IPS-11a (cell line): ENCODE data around the gene AGAP2.

ENCODE experiments used
- H3K4me3 ChIP-seq: one replicate; pipeline ENCODE4 v1.5.1; 2013; ENCODE audit warnings: low read depth, low read length, control low read depth

The AGAP2 gene

DNA sequence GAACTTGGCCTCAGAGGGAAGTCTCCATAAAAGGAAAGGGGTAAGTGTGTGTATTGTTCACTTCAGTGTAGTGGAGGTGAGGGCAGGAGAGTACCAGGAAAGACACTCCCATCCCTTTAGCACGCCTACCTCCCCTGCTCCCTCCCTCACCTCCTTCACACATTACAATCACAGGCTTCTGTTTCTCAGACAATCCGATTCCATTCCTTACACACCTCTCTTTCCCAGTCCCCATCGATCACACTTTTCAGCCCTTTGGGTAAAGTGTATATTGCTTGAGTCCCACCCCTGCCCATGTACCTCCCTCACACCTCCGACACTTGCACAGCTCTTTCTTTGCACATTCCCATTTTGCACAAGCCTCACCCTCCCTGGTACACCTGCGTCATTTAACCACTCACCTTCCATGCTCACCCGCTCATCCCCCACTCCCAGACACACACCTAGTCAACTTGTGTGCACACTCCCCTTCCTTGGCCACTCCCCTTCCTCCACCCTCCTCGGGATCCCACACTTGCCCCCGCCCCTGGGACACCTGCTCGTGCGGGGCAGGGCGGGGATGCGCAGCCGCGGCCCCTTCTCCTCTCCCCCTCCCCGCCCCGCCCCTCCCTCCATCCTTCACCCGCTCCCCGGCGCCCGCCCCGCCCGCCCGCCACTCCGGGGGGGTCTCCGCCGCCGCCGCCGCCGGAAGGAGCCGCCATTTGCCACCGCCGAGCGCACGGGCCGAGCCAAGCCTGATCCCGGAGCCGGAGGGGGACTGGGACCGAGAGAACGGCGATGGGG, 16.1 kb upstream of the AGAP2 start, which contains the start of gene MARCHF9:
MARCHF9 (plus strand) TSS at position 693 of the 783 bp plus-strand sequence. CDS start 426 bp downstream, outside the sequence.
- peak within 1 kb of the TSS; percentile 83 for H3K4me3 ChIP-seq

DNA sequence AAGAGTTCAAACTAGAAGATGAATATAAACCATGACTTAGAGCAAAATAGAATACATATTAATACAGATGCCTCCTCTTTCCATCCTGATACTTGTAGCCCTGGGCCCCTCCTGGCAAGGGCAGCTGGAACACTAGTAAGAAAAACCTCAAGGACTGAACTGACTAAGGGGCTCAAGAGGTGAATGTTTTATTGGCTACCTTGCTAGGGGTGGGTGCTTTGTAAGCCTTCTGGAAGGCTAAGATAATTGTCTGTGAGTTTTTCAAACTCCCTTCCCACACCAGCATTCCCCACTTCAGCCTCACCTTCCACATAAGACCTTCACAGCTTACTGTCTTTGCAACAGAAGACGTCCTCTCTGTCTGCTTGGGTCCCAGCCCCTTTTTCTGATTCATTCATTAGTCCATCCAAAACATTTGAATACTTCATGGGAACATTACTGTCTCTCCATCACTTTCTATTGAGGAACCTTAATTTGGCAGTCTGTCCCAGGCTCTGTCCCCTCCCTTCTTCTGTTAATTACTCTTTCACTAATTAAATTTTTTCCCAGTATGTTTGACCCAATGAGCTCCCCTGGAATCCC, 15.3 kb upstream of the AGAP2 start:
- no peak overlapping the region for H3K4me3 ChIP-seq

DNA sequence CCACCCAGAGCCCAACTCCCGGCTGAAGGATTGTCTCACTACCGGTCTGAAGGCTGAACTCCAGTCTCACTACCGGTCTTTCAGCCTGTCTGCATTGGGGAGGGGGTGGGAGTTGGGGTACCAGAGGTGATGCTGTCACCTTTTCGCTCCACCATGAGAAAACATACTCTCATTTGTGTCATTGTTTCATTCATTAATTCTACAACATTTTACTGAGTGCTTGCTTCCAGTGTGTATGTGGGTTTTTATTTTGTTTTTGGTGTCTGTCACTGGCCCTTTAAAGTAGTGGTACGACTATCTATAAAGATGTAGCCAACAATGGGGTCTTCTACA, 14.1 kb upstream of the AGAP2 start:
- H3K4me3 ChIP-seq, result peak overlapping the region; percentile 13

DNA sequence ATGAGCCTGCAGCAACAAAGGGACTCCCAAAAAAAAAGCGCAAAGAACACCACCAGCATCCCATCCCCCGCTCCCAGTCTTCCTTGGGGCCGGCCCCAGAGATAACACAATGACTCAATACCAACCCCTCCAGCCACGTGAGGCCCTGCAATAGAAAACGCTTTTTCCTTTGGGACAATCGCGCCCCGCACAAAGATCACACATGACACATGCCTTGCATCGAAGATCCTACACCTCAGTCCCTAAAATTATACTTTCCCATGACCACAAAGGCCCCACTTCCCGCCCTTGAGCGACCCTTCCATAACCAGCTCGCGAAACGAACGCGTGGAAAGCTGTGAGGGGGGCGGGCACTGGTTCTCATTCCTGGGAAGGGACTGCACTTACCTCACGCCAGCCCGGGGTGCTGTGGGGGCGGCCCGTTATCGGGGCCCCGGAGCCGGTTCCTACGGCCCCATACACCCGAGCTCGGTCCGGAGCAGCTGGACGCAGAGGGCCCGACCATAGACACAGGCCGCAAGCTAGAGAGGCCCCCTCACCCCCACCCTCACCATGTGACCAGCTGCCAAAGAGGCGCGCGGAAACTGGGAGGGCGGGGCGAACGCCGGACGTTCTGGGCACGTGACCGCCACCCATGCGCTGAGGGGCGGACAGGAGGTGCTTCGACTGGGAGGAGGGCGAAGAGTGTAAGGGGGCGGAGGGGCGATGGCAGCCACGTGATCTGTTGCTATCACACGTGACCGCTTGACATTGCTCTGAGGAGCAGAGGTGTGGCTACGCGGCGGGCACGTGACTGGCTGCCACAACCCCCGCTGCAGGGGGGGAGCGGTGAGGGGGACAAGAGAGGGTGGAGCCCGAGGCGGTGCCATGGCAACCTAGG, 13.5 kb upstream of the AGAP2 start, which contains the start of gene CDK4:
CDK4 (minus strand) TSS at position 523 of the 880 bp plus-strand sequence. CDS start 593 bp downstream, outside the sequence.
- H3K4me3 ChIP-seq, result peak within 1 kb of the TSS; percentile 93

DNA sequence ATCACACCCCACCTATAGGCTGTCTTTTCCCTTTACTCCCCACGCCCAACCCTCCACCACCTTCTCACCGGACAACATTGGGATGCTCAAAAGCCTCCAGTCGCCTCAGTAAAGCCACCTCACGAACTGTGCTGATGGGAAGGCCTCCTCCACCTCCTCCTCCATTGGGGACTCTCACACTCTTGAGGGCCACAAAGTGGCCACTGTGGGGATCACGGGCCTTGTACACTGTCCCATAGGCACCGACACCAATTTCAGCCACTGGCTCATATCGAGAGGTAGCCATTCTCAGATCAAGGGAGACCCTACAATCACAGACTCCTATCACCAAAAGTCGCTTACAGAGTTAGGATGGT, 12.9 kb upstream of the AGAP2 start:
- peak overlapping the region; percentile 93 for H3K4me3 ChIP-seq

DNA sequence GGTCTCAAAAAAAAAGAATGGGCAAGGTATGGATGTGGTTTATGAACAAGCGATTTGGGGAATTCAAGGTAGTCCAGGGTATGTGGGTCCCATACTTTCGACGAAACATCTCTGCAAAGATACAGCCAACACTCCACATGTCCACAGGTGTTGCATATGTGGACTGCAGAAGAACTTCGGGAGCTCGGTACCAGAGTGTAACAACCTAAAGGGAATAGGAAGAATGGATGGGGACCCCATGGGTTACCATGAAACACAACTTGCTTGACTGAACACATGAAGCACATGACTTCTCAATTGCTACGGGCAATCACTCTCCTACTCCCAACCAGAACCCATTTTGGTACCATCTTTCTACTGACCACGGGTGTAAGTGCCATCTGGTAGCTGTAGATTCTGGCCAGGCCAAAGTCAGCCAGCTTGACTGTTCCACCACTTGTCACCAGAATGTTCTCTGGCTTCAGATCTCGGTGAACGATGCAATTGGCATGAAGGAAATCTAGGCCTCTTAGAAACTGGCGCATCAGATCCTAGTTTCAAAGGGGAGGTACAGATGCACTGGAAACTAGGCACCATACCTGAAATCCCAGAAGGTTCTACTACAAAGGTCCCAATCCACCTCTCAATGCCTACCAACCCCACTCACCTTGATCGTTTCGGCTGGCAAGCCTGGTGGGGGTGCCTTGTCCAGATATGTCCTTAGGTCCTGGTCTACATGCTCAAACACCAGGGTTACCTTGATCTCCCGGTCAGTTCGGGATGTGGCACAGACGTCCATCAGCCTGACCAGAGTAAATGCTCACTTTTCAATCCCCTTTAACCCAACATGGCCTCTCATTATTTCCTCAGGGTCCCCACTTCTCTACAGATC, 12.3 kb upstream of the AGAP2 start:
- peak overlapping the region; percentile 93 for H3K4me3 ChIP-seq

DNA sequence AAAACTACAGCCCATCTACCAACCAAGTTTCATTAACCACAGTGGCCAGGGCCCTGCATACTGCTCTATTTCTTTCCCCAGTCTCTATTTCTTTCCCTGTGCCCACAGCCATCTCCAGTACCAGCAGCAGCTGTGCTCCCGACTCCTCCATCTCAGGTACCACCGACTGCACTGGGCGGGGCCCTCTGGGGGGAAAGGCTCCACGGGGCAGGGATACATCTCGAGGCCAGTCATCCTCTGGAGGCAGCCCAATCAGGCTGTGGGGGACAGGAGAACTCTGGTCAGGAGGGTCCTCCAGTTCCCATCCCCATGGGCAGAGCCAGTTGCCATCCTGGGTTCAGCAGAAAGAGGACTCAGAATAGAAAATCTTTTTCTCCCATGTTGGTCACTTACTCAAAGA, 10.5 kb upstream of the AGAP2 start:
- no peak overlapping the region for H3K4me3 ChIP-seq

DNA sequence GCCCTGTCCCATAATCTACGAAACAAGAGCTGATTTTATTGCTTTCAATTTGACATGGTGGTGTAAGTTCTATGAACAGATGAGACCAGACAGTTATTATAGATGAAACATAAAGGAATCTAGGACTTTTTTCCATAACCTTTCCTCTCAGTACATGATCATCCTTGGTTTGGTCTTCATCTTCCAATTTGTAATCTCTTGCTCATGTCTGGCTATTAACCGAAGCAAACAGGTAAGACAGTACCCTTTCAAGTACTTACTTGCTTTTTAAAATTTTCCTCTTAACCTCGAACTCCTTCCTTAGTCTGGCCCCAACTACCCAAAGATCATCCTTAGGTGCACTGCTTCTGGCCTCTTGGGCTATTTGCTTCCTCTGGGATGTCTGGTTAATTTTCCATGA, 7.5 kb upstream of the AGAP2 start:
- H3K4me3 ChIP-seq, result no peak overlapping the region

DNA sequence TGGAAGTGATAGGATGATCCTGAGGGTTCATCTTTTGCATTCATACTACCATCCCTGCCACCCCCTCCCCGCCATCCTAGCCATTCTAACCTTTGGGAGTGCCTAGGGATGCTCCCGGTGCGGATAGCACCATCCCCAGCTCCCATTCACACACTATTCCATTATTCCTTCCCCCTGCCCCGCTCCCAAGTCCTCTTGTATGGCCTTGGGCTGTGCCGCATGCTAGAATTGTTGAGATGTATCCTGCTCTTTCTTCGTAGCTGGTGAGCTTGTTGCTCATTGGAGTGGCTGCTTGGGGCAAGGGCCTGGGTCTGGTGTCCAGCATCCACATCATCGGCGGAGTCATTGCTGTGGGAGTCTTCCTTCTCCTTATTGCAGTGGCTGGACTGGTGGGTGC, 6.9 kb upstream of the AGAP2 start:
- H3K4me3 ChIP-seq, result peak overlapping the region; percentile 76

DNA sequence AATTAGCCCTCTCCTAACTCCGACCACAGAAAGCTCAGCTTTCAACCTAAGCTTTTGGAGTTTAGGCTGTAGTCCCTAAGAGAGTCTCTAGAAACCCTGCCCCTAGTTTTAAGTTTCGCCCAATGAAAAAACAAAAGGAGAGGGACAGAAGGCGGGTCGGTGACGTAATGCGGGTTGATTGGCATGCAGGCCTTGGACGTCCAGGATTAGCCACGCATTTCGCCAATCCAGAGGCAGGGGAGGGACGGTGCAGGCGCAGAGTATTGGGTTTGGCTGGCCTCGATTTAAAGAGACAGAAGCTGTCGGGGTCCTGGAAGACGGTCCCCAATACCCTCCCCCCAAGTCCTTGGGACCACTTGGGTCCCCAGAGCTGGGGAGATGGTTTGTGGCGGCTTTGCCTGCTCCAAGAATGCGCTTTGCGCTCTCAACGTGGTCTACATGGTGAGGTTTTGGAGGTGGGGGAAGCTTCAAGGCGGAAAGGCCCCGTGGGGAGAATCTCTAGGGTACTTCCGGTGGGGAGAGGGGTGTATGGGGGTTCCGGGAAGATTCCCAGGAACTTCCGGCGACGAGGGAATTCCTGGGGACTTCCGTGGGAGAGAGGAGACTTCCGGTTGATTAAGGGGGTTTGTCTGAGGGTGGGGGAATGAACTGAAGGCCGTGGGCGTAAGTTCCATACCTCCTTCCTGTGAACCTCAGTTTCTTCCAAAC, 6.4 kb upstream of the AGAP2 start, which contains the start of gene TSPAN31:
TSPAN31 (plus strand) TSS at position 263 of the 708 bp plus-strand sequence; CDS start at position 379, 116 bp downstream.
- peak within 1 kb of the TSS; percentile 76 for H3K4me3 ChIP-seq

DNA sequence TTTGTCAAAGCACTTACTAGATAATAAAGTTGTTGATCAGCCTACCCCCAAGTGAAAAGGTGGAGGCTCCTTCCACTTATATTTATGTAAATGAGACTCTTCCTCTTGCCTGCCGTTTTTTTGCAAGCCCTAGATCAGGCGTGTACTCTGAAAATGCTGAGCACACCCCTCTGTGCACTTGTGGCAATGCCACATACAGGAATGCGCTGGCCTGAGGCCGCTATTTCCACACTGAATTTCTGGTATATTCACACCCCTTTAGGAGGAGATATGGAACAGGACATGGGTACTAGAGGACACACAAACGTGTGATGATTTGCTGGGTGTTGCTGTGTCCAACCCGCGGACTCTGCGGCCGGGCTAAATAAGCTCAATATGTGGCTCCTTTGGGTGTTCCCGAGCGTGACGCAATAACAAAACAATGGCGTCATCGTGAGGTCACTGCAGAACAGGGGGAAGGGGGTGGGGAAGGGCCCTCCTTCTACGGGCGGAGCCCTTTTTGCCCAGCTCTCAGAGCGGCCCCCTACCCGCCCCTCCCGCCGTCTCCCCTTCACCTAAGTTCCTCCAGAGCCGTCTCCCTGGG, 5.7 kb upstream of the AGAP2 start:
- peak overlapping the region; percentile 76 for H3K4me3 ChIP-seq

DNA sequence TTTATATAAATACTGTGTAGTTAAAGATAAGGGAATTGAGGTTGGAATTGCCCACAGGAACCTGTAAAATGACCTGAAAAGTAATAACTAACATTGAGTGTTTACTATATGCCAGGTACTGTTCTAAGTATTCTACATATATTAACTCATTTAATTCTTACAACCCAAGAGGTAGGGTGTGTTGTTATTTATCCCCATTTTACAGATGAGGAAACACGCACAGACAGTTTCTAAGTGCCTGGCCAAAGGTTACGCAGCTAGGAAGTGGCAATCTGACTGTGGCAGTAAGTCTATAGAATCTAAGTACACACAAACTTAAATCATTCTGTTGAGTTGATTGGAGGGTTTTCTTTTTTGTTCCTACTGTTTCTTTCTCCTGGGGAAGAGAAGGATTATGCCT, 5.2 kb upstream of the AGAP2 start:
- H3K4me3 ChIP-seq, result no peak overlapping the region

DNA sequence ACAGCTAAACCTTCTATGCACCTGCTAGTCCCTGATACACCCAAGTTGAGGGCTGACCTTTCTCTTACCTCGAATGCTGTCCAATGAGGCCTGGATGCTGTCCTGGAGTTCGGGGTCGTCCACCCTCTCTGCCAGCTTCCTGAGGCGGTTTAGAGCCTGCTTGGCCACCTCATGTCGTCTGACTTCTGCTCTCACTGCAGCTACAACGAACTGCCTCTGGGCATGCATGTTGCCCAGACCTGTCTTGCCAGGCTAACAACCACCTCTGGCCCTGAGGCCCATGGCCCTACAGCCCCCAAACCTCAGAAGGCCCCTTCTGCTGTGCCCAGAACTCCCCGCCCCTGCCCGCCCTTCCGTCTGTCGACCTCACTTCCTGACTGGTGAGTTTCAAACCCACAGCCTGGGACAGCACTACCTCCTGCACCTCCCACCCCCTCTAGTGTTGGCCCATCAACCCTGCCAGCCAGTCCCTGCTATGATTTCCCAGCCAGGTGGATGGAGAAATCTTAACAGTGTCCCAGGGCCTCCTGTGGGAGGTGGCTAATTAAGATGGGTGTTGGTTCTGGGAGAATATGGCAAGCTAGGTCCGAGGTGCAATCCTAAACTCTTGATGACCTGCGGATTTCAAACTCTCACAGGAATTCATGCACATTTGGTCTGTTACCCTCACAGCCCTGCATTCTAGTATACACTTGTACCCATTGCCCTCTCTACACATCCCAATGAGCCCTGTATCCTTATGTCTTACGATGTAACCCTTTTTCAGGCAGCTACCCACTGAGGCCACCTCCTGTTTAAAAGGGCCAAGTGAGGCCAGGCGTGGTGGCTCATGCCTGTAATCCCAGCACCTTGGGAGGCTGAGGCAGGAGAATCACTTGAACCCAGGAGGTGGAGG, 3.5 kb upstream of the AGAP2 start:
- H3K4me3 ChIP-seq, result no peak overlapping the region

DNA sequence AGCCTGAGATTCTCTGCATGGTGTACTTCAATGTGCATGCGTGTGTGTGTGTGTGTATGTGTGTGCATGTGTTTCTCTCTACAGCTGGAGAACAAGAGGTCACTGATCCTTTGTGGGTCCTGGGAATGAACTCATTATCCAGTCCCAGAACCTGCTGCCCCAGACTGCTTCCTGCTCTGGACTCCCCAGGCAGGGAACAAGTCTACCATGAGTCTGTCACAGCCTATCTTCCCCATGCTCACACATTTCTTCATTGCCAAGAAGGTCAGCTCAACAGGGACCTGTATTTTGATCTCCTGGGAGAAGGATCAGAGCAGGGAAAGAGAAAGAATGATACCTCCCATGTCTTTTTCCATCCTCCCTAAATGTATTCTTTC, 2.9 kb upstream of the AGAP2 start:
- no peak overlapping the region for H3K4me3 ChIP-seq

DNA sequence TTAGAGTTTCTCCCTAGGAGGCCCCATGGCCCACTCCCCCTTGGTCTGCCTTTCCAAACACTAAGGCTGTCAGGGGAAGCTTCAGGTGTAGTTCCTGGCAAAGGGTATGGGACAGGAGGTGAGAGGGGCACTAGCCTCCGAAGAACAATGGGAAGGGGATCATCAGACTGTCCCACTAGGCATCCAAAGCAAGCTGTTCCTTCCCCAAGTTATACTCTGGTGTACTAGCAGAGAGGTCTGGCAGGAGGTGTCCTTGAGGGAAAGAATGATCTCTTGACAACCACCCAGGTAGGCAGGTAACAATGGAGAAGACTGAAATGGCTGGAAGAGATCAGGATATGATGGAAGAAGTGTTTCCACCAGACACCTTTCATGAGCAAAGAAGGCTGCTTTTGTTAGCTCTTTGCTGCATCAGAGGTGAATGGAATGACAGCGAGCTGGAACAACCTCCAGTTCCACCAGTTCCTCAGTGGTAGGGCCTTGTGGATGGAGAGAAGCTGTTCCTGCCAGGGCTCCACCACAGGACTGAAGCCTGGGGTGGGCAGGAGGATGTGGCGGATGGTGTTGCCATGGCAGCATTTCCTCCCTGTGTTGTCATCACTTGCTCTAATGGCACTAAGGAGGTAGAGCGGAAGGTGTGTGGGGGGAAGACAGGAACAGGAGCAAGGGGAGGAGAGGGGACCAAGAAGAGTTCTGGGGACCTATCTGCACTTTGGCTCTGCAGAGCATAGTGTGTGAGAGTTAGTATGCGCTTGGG, 2.3 kb upstream of the AGAP2 start:
- no peak overlapping the region for H3K4me3 ChIP-seq

DNA sequence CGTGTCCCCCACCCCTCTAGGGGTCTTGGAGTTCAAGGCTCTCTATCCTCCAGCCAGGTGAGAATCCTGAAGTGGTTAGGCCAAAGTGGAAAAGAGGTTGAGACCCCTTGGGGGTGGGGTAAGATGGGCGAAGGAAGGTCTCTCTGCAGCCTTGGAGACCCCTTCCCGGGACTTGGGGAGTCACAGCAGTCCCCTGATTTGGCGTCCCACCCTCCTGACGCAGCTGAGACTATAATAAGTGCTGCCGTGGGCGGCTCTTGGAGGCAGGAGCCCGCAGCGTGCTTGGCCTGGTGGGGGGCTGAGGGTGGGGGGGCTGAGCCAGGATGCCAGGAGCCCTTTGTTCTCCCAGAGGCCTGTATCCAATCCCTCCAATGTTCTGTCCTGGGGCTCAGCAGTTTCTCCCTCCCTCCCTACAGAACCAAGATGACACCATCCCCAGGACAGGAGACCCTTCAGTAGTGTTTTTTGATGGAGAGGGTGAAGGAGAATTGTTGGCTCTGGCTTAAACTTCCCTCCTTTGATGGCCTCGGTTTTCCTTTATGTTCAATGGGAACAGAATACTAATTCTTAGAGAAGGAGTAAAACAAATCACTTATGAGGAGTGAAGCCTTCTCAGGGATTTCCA, 1.5 kb upstream of the AGAP2 start:
- H3K4me3 ChIP-seq, result no peak overlapping the region

DNA sequence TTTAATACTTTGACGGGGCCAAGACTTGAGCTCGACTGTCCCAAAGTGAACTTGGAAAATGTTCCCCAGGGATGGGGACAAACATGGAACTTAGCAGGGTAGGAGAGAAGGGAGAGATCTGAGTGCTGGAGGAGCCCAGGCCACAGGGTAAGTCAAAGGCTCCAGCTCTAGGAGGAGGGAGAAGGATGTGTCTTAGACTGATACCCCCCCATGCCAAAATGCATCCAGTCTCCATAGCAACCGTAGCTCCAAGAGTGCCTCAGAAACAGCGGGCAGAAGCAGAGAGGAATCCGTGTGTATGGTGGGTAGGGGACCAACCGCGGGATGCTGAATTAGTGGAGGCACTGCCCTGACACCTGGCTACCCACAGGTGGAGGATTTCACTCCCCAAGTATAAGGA, 845 bp upstream of the AGAP2 start:
- H3K4me3 ChIP-seq, result no peak overlapping the region
